Thyroid gland (tissue), 4 donors: ENCODE results near the gene GSTT2B. TPM values are rescaled to one million over a fixed set of nuclear protein-coding genes. Genes with fewer than 3 reads are reported as not detected.
"Not testable (repeated sequence)": the region's sequence is repeated elsewhere in the genome, so short reads cannot be mapped to it uniquely, and the experiment has no call there.

Experiments
- DNase-seq, 2 donors: peaks; one replicate each; pipeline ENCODE4 v3.0.0-alpha.2; 2019
- H3K27ac ChIP-seq, 3 donors: fragments of 200-600 bp; sonication (generic); 1 replicate in 2 of 3; 2 replicates in 1 of 3; pipeline ENCODE4 v1.5.1; 2016 to 2019; ENCODE audit warnings: mild to moderate bottlenecking in 1 of 3, moderate library complexity in 1 of 3
- H3K27me3 ChIP-seq: fragments of 200-600 bp; sonication (generic); one replicate; pipeline ENCODE4 v1.5.1; 2019
- H3K36me3 ChIP-seq, 2 donors: fragments of 200-600 bp; sonication (generic); one replicate each; pipeline ENCODE4 v1.5.1; 2016 to 2019
- H3K4me1 ChIP-seq, 2 donors: fragments of 200-600 bp; sonication (generic); one replicate each; pipeline ENCODE4 v1.5.1; 2017 to 2019
- H3K4me3 ChIP-seq, 3 donors: fragments of 200-600 bp; sonication (generic); replicated peaks in 1 of 3; 1 replicate in 2 of 3; 2 replicates in 1 of 3; pipeline ENCODE4 v1.5.1; 2016; ENCODE audit warnings: mild to moderate bottlenecking in 1 of 3
- H3K9me3 ChIP-seq: fragments of 200-600 bp; sonication (generic); one replicate; pipeline ENCODE4 v1.5.1; 2017
- POLR2A ChIP-seq, 2 donors: fragments of 450-650 bp; IDR thresholded peaks; one replicate each; pipeline ENCODE4 v1.6.1; 2017; ENCODE audit warnings: antibody characterized with exemption in 2 of 2, mild to moderate bottlenecking in 2 of 2, moderate library complexity in 1 of 2
- WGBS, 2 donors: methylation state at CpG; one replicate each; pipeline ENCODE4 v1.1.5; 2017; 5-methylcytosine and 5-hydroxymethylcytosine counted together
- intact Hi-C: fragments of 100-400 bp; cut with DNase I; formaldehyde crosslinking; loops from one replicate; pipeline ENCODE4 v1.15.1; 2023
- total RNA-seq, 4 donors: library from RNA; depleted of rRNA; stranded (reverse); fragments of >200 nt; gene quantifications; one replicate each; pipeline ENCODE4 v1.2.3, GENCODE V29; 2016
- TF ChIP-seq, protein P1 (sequence below), 6 experiments: fragments of 200-600 bp in 3 of 6; fragments of 450-650 bp in 3 of 6; sonication (generic) in 3 of 6; IDR thresholded peaks; one replicate each; pipeline ENCODE4 v1.5.1; 2016 to 2019; ENCODE audit warnings: antibody characterized with exemption in 6 of 6, mild to moderate bottlenecking in 2 of 6, inconsistent platforms in 1 of 6, moderate library complexity in 1 of 6

Gene GSTT2B
- total RNA-seq, 4 donors from 2014 or later: 0.93 to 13.8 (median 6.2) TPM

DNA sequence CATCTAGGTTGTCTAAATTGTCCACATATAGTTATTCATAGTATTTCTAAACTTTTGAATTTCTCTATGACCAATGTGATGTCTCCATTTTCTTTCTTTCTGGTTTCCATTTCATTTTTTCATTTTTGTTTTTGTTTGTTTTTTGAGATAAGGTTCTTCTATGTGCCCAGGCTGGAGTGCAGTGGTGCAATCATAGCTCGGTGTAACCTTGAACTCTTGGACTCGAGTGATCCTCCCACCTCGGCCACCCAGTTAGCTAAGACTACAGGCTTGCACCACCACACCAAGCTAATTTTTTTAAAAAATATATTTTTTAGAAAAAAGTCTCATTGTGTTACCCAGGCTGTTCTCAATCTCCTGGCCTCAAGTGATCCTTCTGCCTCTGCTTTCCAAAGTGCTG is 36.1 kb upstream of the GSTT2B start:
- intact Hi-C loops: no loop called here

GRCh38 chr22:23993581-23994177 is 32.7 kb upstream of the GSTT2B start:
- H3K27me3 ChIP-seq, H3K36me3 ChIP-seq, intact Hi-C loops, H3K9me3 ChIP-seq, H3K4me3 ChIP-seq, DNase-seq, H3K4me1 ChIP-seq, H3K27ac ChIP-seq: not testable (repeated sequence)
- 53 to 67% methylated on average over 4 of the region's 4 CpGs for WGBS, 2 donors

More for the DNA sequence above, 36.1 kb upstream of the GSTT2B start:
- no peaks in the 10 kb centered on the region for H3K27me3 ChIP-seq
- H3K36me3 ChIP-seq: no peaks in the 10 kb centered on the region
- H3K4me3 ChIP-seq: no peak overlapping the region
- H3K27ac ChIP-seq: no peak overlapping the region
- WGBS, 2 donors: 96% methylated on average over 3 of the region's 3 CpGs
- DNase-seq: no peak
- TF ChIP-seq POLR2A (IDR thresholded peaks at IDR 0.05): no peak
- TF ChIP-seq, protein P1, sequence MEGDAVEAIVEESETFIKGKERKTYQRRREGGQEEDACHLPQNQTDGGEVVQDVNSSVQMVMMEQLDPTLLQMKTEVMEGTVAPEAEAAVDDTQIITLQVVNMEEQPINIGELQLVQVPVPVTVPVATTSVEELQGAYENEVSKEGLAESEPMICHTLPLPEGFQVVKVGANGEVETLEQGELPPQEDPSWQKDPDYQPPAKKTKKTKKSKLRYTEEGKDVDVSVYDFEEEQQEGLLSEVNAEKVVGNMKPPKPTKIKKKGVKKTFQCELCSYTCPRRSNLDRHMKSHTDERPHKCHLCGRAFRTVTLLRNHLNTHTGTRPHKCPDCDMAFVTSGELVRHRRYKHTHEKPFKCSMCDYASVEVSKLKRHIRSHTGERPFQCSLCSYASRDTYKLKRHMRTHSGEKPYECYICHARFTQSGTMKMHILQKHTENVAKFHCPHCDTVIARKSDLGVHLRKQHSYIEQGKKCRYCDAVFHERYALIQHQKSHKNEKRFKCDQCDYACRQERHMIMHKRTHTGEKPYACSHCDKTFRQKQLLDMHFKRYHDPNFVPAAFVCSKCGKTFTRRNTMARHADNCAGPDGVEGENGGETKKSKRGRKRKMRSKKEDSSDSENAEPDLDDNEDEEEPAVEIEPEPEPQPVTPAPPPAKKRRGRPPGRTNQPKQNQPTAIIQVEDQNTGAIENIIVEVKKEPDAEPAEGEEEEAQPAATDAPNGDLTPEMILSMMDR (IDR thresholded peaks at IDR 0.05): no peak
- no peaks in the 10 kb centered on the region for H3K4me1 ChIP-seq
- H3K9me3 ChIP-seq: no peaks in the 10 kb centered on the region

DNA sequence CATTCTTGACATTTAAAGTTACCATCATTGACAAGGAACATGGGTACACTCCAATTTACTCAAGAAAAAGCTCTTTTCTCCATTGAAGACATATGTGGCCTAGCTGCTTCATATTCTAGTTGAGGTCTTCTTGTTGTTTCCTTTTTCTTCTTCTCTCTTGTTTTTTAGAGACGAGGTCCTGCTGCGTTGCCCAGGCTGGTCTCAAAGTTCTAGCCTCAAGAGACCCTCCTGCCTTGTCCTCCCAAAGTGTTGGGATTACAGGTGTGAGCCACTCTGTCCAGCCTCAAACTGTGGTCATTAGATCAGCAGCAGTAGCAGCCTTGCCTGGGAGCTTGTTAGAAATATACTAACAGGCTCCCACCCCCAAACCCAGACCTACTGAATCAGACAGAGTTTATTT is 32.1 kb upstream of the GSTT2B start:
- H3K4me3 ChIP-seq, H3K36me3 ChIP-seq, H3K4me1 ChIP-seq, H3K27me3 ChIP-seq, DNase-seq, intact Hi-C loops, H3K27ac ChIP-seq, H3K9me3 ChIP-seq: not testable (repeated sequence)
- 53% methylated on average over 2 of the region's 2 CpGs for WGBS, 2 donors

GRCh38 chr22:23989583-23990244 is 28.7 kb upstream of the GSTT2B start:
- H3K27me3 ChIP-seq, H3K9me3 ChIP-seq, DNase-seq, intact Hi-C loops, H3K27ac ChIP-seq, H3K4me3 ChIP-seq, H3K4me1 ChIP-seq, H3K36me3 ChIP-seq: not testable (repeated sequence)
- 95% methylated on average over 2 of the region's 3 CpGs; no CpG with 5 or more reads in 1 of the 2 donors for WGBS, 2 donors

DNA sequence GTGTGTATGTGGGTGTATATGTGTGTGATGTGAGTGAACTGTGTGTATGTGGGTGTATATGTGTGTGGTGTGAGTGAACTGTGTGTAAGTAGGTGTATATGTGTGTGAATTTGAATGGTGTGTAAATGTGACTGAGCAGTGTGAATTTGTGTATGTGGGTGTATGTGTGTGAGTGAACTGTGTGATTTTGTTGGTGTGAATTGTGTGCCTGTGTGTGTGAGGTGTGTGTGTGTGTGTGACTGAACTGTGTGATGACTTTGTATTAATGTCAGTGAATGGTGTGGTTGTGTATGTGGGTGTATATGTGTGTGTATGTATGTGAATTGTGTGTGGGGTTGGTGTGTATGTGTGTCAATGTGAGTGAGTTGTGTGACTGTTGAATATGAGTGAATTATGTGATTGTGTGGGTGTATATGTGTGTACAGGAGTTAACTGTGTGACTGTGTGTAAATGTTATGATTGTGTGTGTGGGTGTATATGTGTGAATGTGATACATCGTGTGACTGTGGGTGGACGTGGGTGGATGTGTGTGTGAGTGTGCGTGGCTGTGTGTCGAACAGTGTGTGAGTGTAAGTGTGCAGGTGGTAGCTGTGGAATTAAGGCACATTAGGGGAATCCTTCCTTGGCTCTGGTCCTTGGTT is 25.7 kb upstream of the GSTT2B start:
- H3K4me1 ChIP-seq, H3K9me3 ChIP-seq, intact Hi-C loops, H3K27me3 ChIP-seq, H3K36me3 ChIP-seq, H3K4me3 ChIP-seq, DNase-seq, H3K27ac ChIP-seq: not testable (repeated sequence)
- 71% methylated on average over 4 of the region's 4 CpGs; no CpG with 5 or more reads in 1 of the 2 donors for WGBS, 2 donors

GRCh38 chr22:23986089-23986488 is 25.1 kb upstream of the GSTT2B start:
- intact Hi-C loops, H3K27me3 ChIP-seq, H3K4me1 ChIP-seq, H3K36me3 ChIP-seq, DNase-seq, H3K27ac ChIP-seq, H3K9me3 ChIP-seq, H3K4me3 ChIP-seq: not testable (repeated sequence)
- WGBS, 2 donors: 79% methylated on average over 8 of the region's 8 CpGs; no CpG with 5 or more reads in 1 of the 2 donors

GRCh38 chr22:23984430-23984829 is 23.4 kb upstream of the GSTT2B start:
- Histone ChIP-seq H3K27me3 (no peaks in the 10 kb centered on the region), H3K27ac (no peak overlapping the region), H3K4me1 (no peaks in the 10 kb centered on the region), H3K36me3 (no peaks in the 10 kb centered on the region), H3K9me3 (no peaks in the 10 kb centered on the region), H3K4me3 (no peak overlapping the region)
- TF ChIP-seq POLR2A (IDR thresholded peaks at IDR 0.05): no peak
- TF ChIP-seq, protein P1 (IDR thresholded peaks at IDR 0.05): peak in 1 of 6 experiments; percentile 47
- 55% methylated on average over 5 of the region's 6 CpGs; no CpG with 5 or more reads in 1 of the 2 donors for WGBS, 2 donors
- no peak for DNase-seq
- intact Hi-C loops: no loop called here

GRCh38 chr22:23980567-23980966 is 19.6 kb upstream of the GSTT2B start:
- H3K36me3 ChIP-seq, H3K27me3 ChIP-seq, intact Hi-C loops, H3K4me3 ChIP-seq, H3K27ac ChIP-seq, H3K9me3 ChIP-seq, DNase-seq, H3K4me1 ChIP-seq: not testable (repeated sequence)
- 72% methylated on average over 3 of the region's 7 CpGs; no CpG with 5 or more reads in 1 of the 2 donors for WGBS, 2 donors

DNA sequence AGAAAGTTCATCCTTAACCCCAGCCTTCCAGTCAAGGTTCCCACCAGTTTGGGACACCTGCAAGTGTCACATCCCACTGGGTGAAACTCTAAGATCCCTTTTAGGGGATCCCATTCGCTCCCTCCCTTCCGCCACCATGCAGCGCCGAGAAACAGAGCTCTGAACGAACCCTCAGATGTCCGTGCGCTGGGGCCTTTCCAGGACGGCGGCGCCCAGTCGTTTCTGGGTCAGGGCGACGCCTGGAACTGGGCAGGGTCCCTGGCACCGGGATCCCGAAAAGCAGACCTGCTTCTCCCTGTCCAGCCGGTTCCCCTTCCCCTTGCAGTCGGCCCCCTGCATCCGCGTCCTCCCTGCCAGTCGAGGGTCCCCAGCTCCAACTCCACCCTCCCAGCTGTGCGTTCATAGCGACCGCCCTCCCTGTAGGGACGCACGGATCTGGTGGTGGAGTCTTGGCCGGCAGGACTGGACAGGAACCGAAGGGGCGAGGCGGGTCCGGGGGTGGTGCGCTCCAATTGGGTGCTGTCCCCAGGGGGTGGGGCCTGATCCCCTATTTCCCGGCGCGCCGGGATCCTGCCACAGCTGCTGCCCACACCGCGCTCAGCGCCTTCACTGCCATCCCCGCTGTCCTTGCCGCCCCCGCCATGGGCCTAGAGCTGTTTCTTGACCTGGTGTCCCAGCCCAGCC is 18.7 kb upstream of the GSTT2B start, which contains the start of gene GSTT2:
Gene GSTT2, plus strand, starts transcription at position 578 of the 684 bp plus-strand sequence.
- DNase-seq, intact Hi-C loops, H3K27ac ChIP-seq, H3K27me3 ChIP-seq, H3K9me3 ChIP-seq, H3K4me3 ChIP-seq, H3K36me3 ChIP-seq, H3K4me1 ChIP-seq: not testable (repeated sequence)
- no CpG with 5 or more reads among the region's 41 CpGs for WGBS, 2 donors

GRCh38 chr22:23977304-23977703 is 16.3 kb upstream of the GSTT2B start:
- H3K9me3 ChIP-seq, H3K36me3 ChIP-seq, H3K4me3 ChIP-seq, H3K27me3 ChIP-seq, H3K27ac ChIP-seq, intact Hi-C loops, H3K4me1 ChIP-seq, DNase-seq: not testable (repeated sequence)
- WGBS, 2 donors: no CpG with 5 or more reads among the region's 12 CpGs
